GM12874 (cell line): ENCODE data around the gene ZIC2.

Experiments used
- CTCF ChIP-seq: IDR thresholded peaks from 2 replicates; pipeline ENCODE4 v1.5.1; 2011; ENCODE audit warnings: low read depth, mild to moderate bottlenecking, control low read depth, low read length, moderate library complexity; ENCODE audit not compliant: insufficient read depth

ZIC2 gene

GRCh38 chr13:99982731-99983498 is 1.3 kb downstream of the ZIC2 start:
- TF ChIP-seq CTCF = no peak

GRCh38 chr13:99983499-99984401 is 2.2 kb downstream of the ZIC2 start:
- TF ChIP-seq CTCF = no peak

GRCh38 chr13:99984461-99985240 is 3.1 kb downstream of the ZIC2 start:
- TF ChIP-seq CTCF = no peak

- no peak for TF ChIP-seq CTCF
These were observed 3.8 kb downstream of the ZIC2 start for GRCh38 chr13:99985241-99985874.

- no peak for TF ChIP-seq CTCF
These were observed 4.4 kb downstream of the ZIC2 start for GRCh38 chr13:99985886-99986527.

- no peak for TF ChIP-seq CTCF
These were observed 5.2 kb downstream of the ZIC2 start for GRCh38 chr13:99986741-99987140.
